ENCODE results near the gene MTFMT.

- TF ChIP-seq CTCF (IDR thresholded peaks at IDR 0.05) (no peak), EZH2 (IDR thresholded peaks at IDR 0.05) (no peak)
Measured at GRCh38 chr15:64960153-64960552, 69.3 kb downstream of the MTFMT start.
